K562 (cell line): ENCODE data around the gene OR52I1. TPM values are rescaled to one million over a fixed set of nuclear protein-coding genes. Genes with fewer than 3 reads are reported as not detected.
A peak's percentile ranks its signal among the peaks of the same experiment; 100 is the strongest.

Experiments
- ATAC-seq: fragments of 200-7000 bp; cut with Tn5 transposase; 3 replicates; pipeline ENCODE4 v1.9.1; 2020; ENCODE audit warnings: moderate library complexity
- BruUV-seq: library from RNA; stranded (reverse); fragments of 400-500 nt; replicated peaks from 2 replicates; lab custom pipeline; 2021; lab: Mats Ljungman, UMichigan
- CTCF ChIA-PET: fragments of 300-600 bp; formaldehyde crosslinking; extraction: SDS; loops from one replicate; lab custom pipeline; 2021; ENCODE audit warnings: low intra/inter-chr PET ratio; lab: Yijun Ruan, JAX
- POLR2A ChIA-PET: fragments of 300-600, 350-650 bp; sonication (Branson Sonifier 250); formaldehyde crosslinking; extraction: SDS; loops from one replicate; lab custom pipeline; 2021; ENCODE audit warnings: antibody characterized with exemption, inconsistent platforms; lab: Yijun Ruan, JAX
- DNase-seq, 4 experiments: peaks; one replicate each; pipeline versions ENCODE4 v3.0.0 to v3.0.0-alpha.2; 2011 to 2018; ENCODE audit warnings: low spot score in 3 of 4, mixed read lengths in 3 of 4; ENCODE audit errors: extremely low read depth in 1 of 4
- FAIRE-seq: peaks from 2 replicates; lab custom pipeline; 2011; peaks lifted over from hg19 to GRCh38; lab: Jason Lieb, UNC
- H2AFZ ChIP-seq: 2 replicates; pipeline ENCODE4 v1.6.0; 2011; ENCODE audit warnings: low read depth, low read length, control low read depth, inconsistent platforms
- H3K27ac ChIP-seq: fragments of 200-600 bp; 3 replicates; pipeline ENCODE4 v1.8.0; 2011; ENCODE audit warnings: low read depth, mild to moderate bottlenecking, control low read depth, inconsistent platforms, low read length, moderate library complexity, mixed read lengths; ENCODE audit errors: extremely low read depth
- H3K27me3 ChIP-seq, 2 experiments: fragments of 300-600 bp in 1 of 2; 2 replicates in 1 of 2; 3 replicates in 1 of 2; pipeline versions ENCODE4 v1.6.0 to v1.8.0; 2011; ENCODE audit warnings: inconsistent platforms in 2 of 2, low read length in 2 of 2, mild to moderate bottlenecking in 1 of 2, mixed read lengths in 1 of 2, moderate library complexity in 1 of 2; ENCODE audit not compliant: control insufficient read depth in 2 of 2, insufficient read depth in 2 of 2
- H3K36me3 ChIP-seq: fragments of 300-600 bp; 3 replicates; pipeline ENCODE4 v1.8.0; 2011; ENCODE audit warnings: mild to moderate bottlenecking, low read length, inconsistent platforms; ENCODE audit not compliant: control insufficient read depth, insufficient read depth
- H3K4me1 ChIP-seq, 2 experiments: fragments of 200-600 bp in 1 of 2; replicated peaks in 1 of 2; 2 replicates in 1 of 2; 3 replicates in 1 of 2; pipeline versions ENCODE4 v1.5.1 to v1.8.0; 2011; ENCODE audit warnings: inconsistent platforms in 2 of 2, low read length in 2 of 2, mild to moderate bottlenecking in 1 of 2, mixed read lengths in 1 of 2, moderate library complexity in 1 of 2; ENCODE audit not compliant: control insufficient read depth in 2 of 2, insufficient read depth in 2 of 2
- H3K4me2 ChIP-seq: 2 replicates; pipeline ENCODE4 v1.6.1; 2011; ENCODE audit warnings: low read length, control low read depth, inconsistent platforms, mixed read lengths; ENCODE audit not compliant: insufficient read depth
- H3K4me3 ChIP-seq: fragments of 200-600 bp; sonication (generic), shearing (Covaris generic); 2 replicates; pipeline ENCODE4 v1.5.1; 2016; ENCODE audit warnings: control low read depth, inconsistent platforms
- H3K79me2 ChIP-seq: fragments of 200-600 bp; 3 replicates; pipeline ENCODE4 v1.8.0; 2011; ENCODE audit warnings: low read length, inconsistent platforms; ENCODE audit not compliant: control insufficient read depth, insufficient read depth
- H3K9ac ChIP-seq, 2 experiments: 2 replicates each; pipeline versions ENCODE4 v1.6.0 to v1.6.1; 2011; ENCODE audit warnings: low read depth in 2 of 2, low read length in 2 of 2, control low read depth in 1 of 2, inconsistent platforms in 1 of 2, mild to moderate bottlenecking in 1 of 2, mixed read lengths in 1 of 2; ENCODE audit not compliant: insufficient read depth in 1 of 2
- H3K9me1 ChIP-seq: one replicate; pipeline ENCODE4 v1.6.0; 2011; ENCODE audit warnings: inconsistent platforms, mild to moderate bottlenecking, low read length, moderate library complexity; ENCODE audit not compliant: control insufficient read depth, insufficient read depth
- H3K9me3 ChIP-seq: replicated peaks from 2 replicates; pipeline ENCODE4 v1.5.1; 2011; ENCODE audit warnings: low read depth, low read length, inconsistent platforms; ENCODE audit not compliant: control insufficient read depth, insufficient read depth
- H4K20me1 ChIP-seq: replicated peaks from 2 replicates; pipeline ENCODE4 v1.6.1; 2011; ENCODE audit warnings: low read length, inconsistent platforms, mixed read lengths; ENCODE audit not compliant: control insufficient read depth, insufficient read depth
- C11orf30 ChIP-seq: fragments of 450-650 bp; IDR thresholded peaks from 2 replicates; pipeline ENCODE4 v1.6.1; 2016; ENCODE audit warnings: low read depth, mild to moderate bottlenecking
- FOXK1 ChIP-seq: sonication (generic); formaldehyde crosslinking; IDR thresholded peaks from 2 replicates; pipeline ENCODE4 v1.8.0; 2022; ENCODE audit warnings: missing genetic modification reagents, mild to moderate bottlenecking, borderline replicate concordance
- GABPB1 ChIP-seq: sonication (generic); formaldehyde crosslinking; IDR thresholded peaks from 2 replicates; pipeline ENCODE4 v1.8.0; 2022; ENCODE audit warnings: mild to moderate bottlenecking, missing genetic modification reagents
- HNRNPL ChIP-seq: fragments of 200-400 bp; formaldehyde crosslinking; IDR thresholded peaks from 2 replicates; pipeline ENCODE4 v1.6.1; 2017; ENCODE audit warnings: low read depth, mild to moderate bottlenecking, low read length
- MAFG ChIP-seq: fragments of 450-650 bp; conservative IDR thresholded peaks from 2 replicates; pipeline ENCODE4 v1.6.1; 2016; ENCODE audit warnings: missing genetic modification characterization, missing compliant biosample characterization
- NFE2 ChIP-seq: IDR thresholded peaks from 2 replicates; pipeline ENCODE4 v1.6.1; 2014; ENCODE audit warnings: antibody characterized with exemption, low read depth
- NFIX ChIP-seq: fragments of 250-450 bp; sonication (Bioruptor Pico); IDR thresholded peaks from 2 replicates; pipeline ENCODE4 v1.4.0; 2020; ENCODE audit warnings: low read depth, mild to moderate bottlenecking, moderate library complexity
- PHB ChIP-seq: fragments of 250-450 bp; sonication (Bioruptor Pico); IDR thresholded peaks from 2 replicates; pipeline ENCODE4 v1.5.0; 2021
- SOX6 ChIP-seq: fragments of 450-650 bp; IDR thresholded peaks from 2 replicates; pipeline ENCODE4 v1.6.1; 2014; ENCODE audit warnings: mild to moderate bottlenecking
- TEAD4 ChIP-seq, 2 experiments: sonication (generic) in 1 of 2; formaldehyde crosslinking in 1 of 2; IDR thresholded peaks; 2 replicates each; pipeline versions ENCODE4 v1.6.1 to v1.8.0; 2012 to 2022; ENCODE audit warnings: borderline replicate concordance in 1 of 2, inconsistent platforms in 1 of 2, low read length in 1 of 2, mild to moderate bottlenecking in 1 of 2, missing genetic modification reagents in 1 of 2
- USF1 ChIP-seq: sonication (generic); formaldehyde crosslinking; IDR thresholded peaks from 2 replicates; pipeline ENCODE4 v1.9.0; 2022; ENCODE audit warnings: mild to moderate bottlenecking, missing genetic modification reagents
- ZBTB1 ChIP-seq: sonication (generic); formaldehyde crosslinking; IDR thresholded peaks from 2 replicates; pipeline ENCODE4 v1.8.1; 2023; ENCODE audit warnings: missing genetic modification reagents, low read depth, mild to moderate bottlenecking, borderline replicate concordance
- ZNF316 ChIP-seq: fragments of 450-650 bp; IDR thresholded peaks from 2 replicates; pipeline ENCODE4 v1.6.1; 2016
- WGBS: fragments of 100-300 bp; shearing (Covaris generic); methylation state at CpG from one replicate; pipeline ENCODE4 v1.1.6; 2016; ENCODE audit warnings: low coverage, mixed read lengths; ENCODE audit not compliant: insufficient coverage; ENCODE audit errors: missing lambda C conversion rate; 5-methylcytosine and 5-hydroxymethylcytosine counted together
- in situ Hi-C: fragments of 300-500 bp; cut with MboI; formaldehyde crosslinking; loops from 4 replicates; pipeline ENCODE4 v1.15.0; 2018; ENCODE audit warnings: inconsistent platforms, mixed read lengths
- intact Hi-C: fragments of 100-400 bp; cut with micrococcal nuclease; formaldehyde crosslinking; loops from 2 replicates; pipeline ENCODE4 v1.14.2; 2022
- polyA plus RNA-seq, 8 experiments: library from polyadenylated mRNA; depleted of rRNA in 4 of 8; stranded (reverse) in 5 of 8; unstranded in 3 of 8; fragments of >200 nt; fragmentation: Nextera tagmentation in 2 of 8; fragmentation: Illumina TruSeq in 1 of 8; extraction: Ambion mirVana in 2 of 8; extraction: Trizol in 1 of 8; gene quantifications; 2 replicates each; pipeline versions ENCODE4 v1.2.1 to v1.2.3, GENCODE V29; 2011 to 2014; ENCODE audit warnings: inconsistent platforms in 1 of 8, missing spikeins in 1 of 8
- total RNA-seq, 7 experiments: library from RNA; depleted of rRNA in 6 of 7; stranded (reverse); fragments of >200 nt in 6 of 7; fragmentation: Illumina TruSeq in 2 of 7; extraction: Trizol in 2 of 7; gene quantifications; 2 replicates each; pipeline versions ENCODE4 v1.2.1 to v1.2.3, GENCODE V29; 2011 to 2021; ENCODE audit warnings: low replicate concordance in 1 of 7

OR52I1 gene
- total and polyA plus RNA-seq, 9 of the 15 experiments (the other 6 are each of a cell fraction or from before 2014, with no cell fraction given): not detected

GRCh38 chr11:4577761-4578160 is 16.1 kb upstream of the OR52I1 start:
- FAIRE-seq (no peak), DNase-seq (no peak), ATAC-seq (no peak)
- H3K27me3 ChIP-seq: peaks cover 15 to 16% of the 10 kb centered on the region in 2 experiments; a peak in 4 of 5 replicates
- TF ChIP-seq SOX6: peak; percentile 33; the same call in 1 of the 2 replicates
- TF ChIP-seq TEAD4 (IDR thresholded peaks at IDR 0.05; ENCODE audit: low read length): no peak
- no peak for TF ChIP-seq TEAD4 (CRISPR knock-in tag; IDR thresholded peaks at IDR 0.05; ENCODE audit: borderline replicate concordance)
- TF ChIP-seq NFIX: no peak
- no peak for TF ChIP-seq USF1
- no peak for TF ChIP-seq ZBTB1
- no peak for TF ChIP-seq FOXK1 (CRISPR knock-in tag)
- no peak for TF ChIP-seq HNRNPL
- no peak for TF ChIP-seq PHB (CRISPR knock-in tag)
- TF ChIP-seq GABPB1: no peak
- TF ChIP-seq NFE2: peak; percentile 73
- peak; percentile 20 for TF ChIP-seq ZNF316
- TF ChIP-seq MAFG (tag): peak; percentile 15; the same call in 1 of the 2 replicates
- peak; percentile 47; the same call in 1 of the 2 replicates for TF ChIP-seq C11orf30
- no peak overlapping the region for H3K27ac ChIP-seq
- no peaks in the 10 kb centered on the region for H3K36me3 ChIP-seq
- H3K4me2 ChIP-seq: no peak overlapping the region
- no peak overlapping the region for H2AFZ ChIP-seq
- in situ Hi-C loops: no loop called here
- H4K20me1 ChIP-seq: no peaks in the 10 kb centered on the region
- whole genome bisulfite sequencing: 0% methylated on average over 2 of the region's 2 CpGs
- no peaks in the 10 kb centered on the region for H3K4me1 ChIP-seq
- H3K9me3 ChIP-seq: no peaks in the 10 kb centered on the region
- H3K9me1 ChIP-seq: no peaks in the 10 kb centered on the region
- intact Hi-C loops: no loop called here
- BruUV-seq: no TSS peak
- no peak overlapping the region for H3K4me3 ChIP-seq
- ChIA-PET POLR2A (interaction anchor here (0.6 kb wide), 1 partner anchor 493 kb away, joined by 3 read pairs; no protein-coding TSS in a partner anchor), CTCF (no interaction called here)
- no peaks in the 10 kb centered on the region for H3K79me2 ChIP-seq
- H3K9ac ChIP-seq: no peak overlapping the region
